Trophoblast cell (in vitro differentiated cells and primary cell): ENCODE measurements around the gene CC2D2A.

ENCODE experiments used
- DNase-seq, 2 donors: peaks; one replicate each; pipeline ENCODE4 v3.0.0-alpha.2; 2016
- H2AFZ ChIP-seq: 2 replicates; pipeline ENCODE4 v1.6.1; 2013; ENCODE audit warnings: low read length, moderate library complexity, mild to moderate bottlenecking; ENCODE audit not compliant: insufficient read depth, poor library complexity
- H2AK5ac ChIP-seq: 2 replicates; pipeline ENCODE4 v1.6.1; 2013; ENCODE audit warnings: mild to moderate bottlenecking, low read length
- H2BK120ac ChIP-seq: 2 replicates; pipeline ENCODE4 v1.6.1; 2013; ENCODE audit warnings: low read length, mild to moderate bottlenecking, moderate library complexity; ENCODE audit not compliant: insufficient read depth, poor library complexity
- H2BK12ac ChIP-seq: 2 replicates; pipeline ENCODE4 v1.6.1; 2013; ENCODE audit warnings: mild to moderate bottlenecking, low read length, moderate library complexity
- H2BK5ac ChIP-seq: 2 replicates; pipeline ENCODE4 v1.6.1; 2013; ENCODE audit warnings: low read length, low read depth, moderate library complexity, mild to moderate bottlenecking; ENCODE audit not compliant: poor library complexity
- H3K14ac ChIP-seq: 2 replicates; pipeline ENCODE4 v1.6.1; 2013; ENCODE audit warnings: mild to moderate bottlenecking, low read length
- H3K18ac ChIP-seq: 2 replicates; pipeline ENCODE4 v1.6.1; 2013; ENCODE audit warnings: mild to moderate bottlenecking, low read length
- H3K23ac ChIP-seq: 2 replicates; pipeline ENCODE4 v1.6.1; 2013; ENCODE audit warnings: low read length
- H3K27ac ChIP-seq: 2 replicates; pipeline ENCODE4 v1.5.1; 2013; ENCODE audit warnings: low read depth, mild to moderate bottlenecking, inconsistent platforms, low read length, moderate library complexity
- H3K27me3 ChIP-seq: 2 replicates; pipeline ENCODE4 v1.6.1; 2013; ENCODE audit warnings: inconsistent platforms, mild to moderate bottlenecking, low read length, moderate library complexity; ENCODE audit not compliant: insufficient read depth
- H3K36me3 ChIP-seq, 2 experiments: 1 replicate in 1 of 2; 2 replicates in 1 of 2; pipeline ENCODE4 v1.6.1; 2013; ENCODE audit warnings: low read length in 2 of 2, mild to moderate bottlenecking in 2 of 2, moderate library complexity in 1 of 2; ENCODE audit not compliant: insufficient read depth in 2 of 2, control insufficient read depth in 1 of 2
- H3K4ac ChIP-seq: 2 replicates; pipeline ENCODE4 v1.6.1; 2013; ENCODE audit warnings: low read depth, mild to moderate bottlenecking, low read length, moderate library complexity
- H3K4me1 ChIP-seq, 2 experiments: 1 replicate in 1 of 2; 2 replicates in 1 of 2; pipeline ENCODE4 v1.6.1; 2013; ENCODE audit warnings: low read length in 2 of 2, mild to moderate bottlenecking in 2 of 2, moderate library complexity in 1 of 2; ENCODE audit not compliant: insufficient read depth in 2 of 2, control insufficient read depth in 1 of 2
- H3K4me2 ChIP-seq: 2 replicates; pipeline ENCODE4 v1.6.1; 2013; ENCODE audit warnings: inconsistent platforms, mild to moderate bottlenecking, low read length, moderate library complexity
- H3K4me3 ChIP-seq: 2 replicates; pipeline ENCODE4 v1.5.1; 2013; ENCODE audit warnings: mild to moderate bottlenecking, low read depth, low read length, inconsistent platforms
- H3K79me1 ChIP-seq: one replicate; pipeline ENCODE4 v1.6.1; 2013; ENCODE audit warnings: low read length
- H3K79me2 ChIP-seq: 2 replicates; pipeline ENCODE4 v1.6.1; 2013; ENCODE audit warnings: low read length, mild to moderate bottlenecking; ENCODE audit not compliant: control insufficient read depth, insufficient read depth, poor library complexity
- H3K9ac ChIP-seq: 2 replicates; pipeline ENCODE4 v1.6.1; 2013; ENCODE audit warnings: mild to moderate bottlenecking, low read length
- H3K9me3 ChIP-seq: 2 replicates; pipeline ENCODE4 v1.6.1; 2013; ENCODE audit warnings: low read depth, mild to moderate bottlenecking, control low read depth, inconsistent platforms, low read length; ENCODE audit not compliant: insufficient read depth
- H4K12ac ChIP-seq: 2 replicates; pipeline ENCODE4 v1.6.1; 2013; ENCODE audit warnings: low read depth, mild to moderate bottlenecking, low read length, moderate library complexity
- H4K8ac ChIP-seq: 2 replicates; pipeline ENCODE4 v1.6.1; 2013; ENCODE audit warnings: low read depth, mild to moderate bottlenecking, low read length, moderate library complexity
- H4K91ac ChIP-seq: one replicate; pipeline ENCODE4 v1.6.1; 2013; ENCODE audit warnings: low read depth, mild to moderate bottlenecking, low read length, moderate library complexity
- WGBS: extraction: QIAGEN DNeasy Blood & Tissue Kit; methylation state at CpG from one replicate; pipeline ENCODE4 v1.1.7; 2013; ENCODE audit warnings: missing lambda C conversion rate; ENCODE audit not compliant: insufficient read length, insufficient coverage; ENCODE audit errors: extremely low coverage; 5-methylcytosine and 5-hydroxymethylcytosine counted together

CC2D2A gene

GRCh38 chr4:15466596-15466995 lies 3.1 kb upstream of the CC2D2A start:
- no peak overlapping the region for H2AFZ ChIP-seq
- no peak overlapping the region for H2BK12ac ChIP-seq
- no peak overlapping the region for H3K27ac ChIP-seq
- H2BK5ac ChIP-seq, result no peak overlapping the region
- H4K12ac ChIP-seq, result no peak overlapping the region
- no peaks in the 10 kb centered on the region for H3K79me2 ChIP-seq
- H3K79me1 ChIP-seq, result no peaks in the 10 kb centered on the region
- H3K4ac ChIP-seq, result no peak overlapping the region
- no peak overlapping the region for H4K8ac ChIP-seq
- no peak for DNase-seq
- H3K27me3 ChIP-seq, result no peaks in the 10 kb centered on the region
- no peak overlapping the region for H3K4me3 ChIP-seq
- no peak overlapping the region for H3K9ac ChIP-seq
- no peak overlapping the region for H3K4me2 ChIP-seq
- no peak overlapping the region for H3K18ac ChIP-seq
- H4K91ac ChIP-seq, result no peak overlapping the region
- H2BK120ac ChIP-seq, result no peak overlapping the region
- H3K36me3 ChIP-seq, result no peaks in the 10 kb centered on the region
- H3K9me3 ChIP-seq, result no peaks in the 10 kb centered on the region
- no peaks in the 10 kb centered on the region for H3K4me1 ChIP-seq
- H2AK5ac ChIP-seq, result no peak overlapping the region
- no peak overlapping the region for H3K14ac ChIP-seq
- no peak overlapping the region for H3K23ac ChIP-seq
- no CpG with 5 or more reads among the region's 1 CpG for WGBS

GRCh38 chr4:15470128-15470475 lies 420 bp downstream of the CC2D2A start:
- Histone ChIP-seq H3K4me1 (no peaks in the 10 kb centered on the region), H3K4me2 (peak overlapping the region; percentile 61), H3K18ac (no peak overlapping the region), H4K91ac (no peak overlapping the region), H3K9me3 (no peaks in the 10 kb centered on the region), H2AK5ac (no peak overlapping the region), H2BK120ac (no peak overlapping the region), H2BK5ac (no peak overlapping the region), H4K8ac (peak overlapping the region; percentile 22), H3K36me3 (no peaks in the 10 kb centered on the region), H3K9ac (no peak overlapping the region), H3K23ac (no peak overlapping the region), H2BK12ac (no peak overlapping the region), H2AFZ (no peak overlapping the region), H3K4me3 (no peak overlapping the region), H4K12ac (no peak overlapping the region), H3K27ac (no peak overlapping the region), H3K79me1 (no peaks in the 10 kb centered on the region), H3K14ac (no peak overlapping the region), H3K27me3 (no peaks in the 10 kb centered on the region), H3K4ac (no peak overlapping the region), H3K79me2 (no peaks in the 10 kb centered on the region)
- no peak for DNase-seq
- WGBS, result no CpG with 5 or more reads among the region's 3 CpGs

- H4K8ac ChIP-seq, result no peak overlapping the region
- H2AK5ac ChIP-seq, result no peak overlapping the region
- H3K4ac ChIP-seq, result no peak overlapping the region
- H3K27me3 ChIP-seq, result no peaks in the 10 kb centered on the region
- no peaks in the 10 kb centered on the region for H3K36me3 ChIP-seq
- no peak overlapping the region for H2AFZ ChIP-seq
- H3K79me1 ChIP-seq, result peaks cover 2% of the 10 kb centered on the region
- H3K27ac ChIP-seq, result no peak overlapping the region
- no peak overlapping the region for H3K14ac ChIP-seq
- H2BK12ac ChIP-seq, result no peak overlapping the region
- H2BK120ac ChIP-seq, result no peak overlapping the region
- no peak overlapping the region for H3K18ac ChIP-seq
- H3K4me2 ChIP-seq, result no peak overlapping the region
- DNase-seq, result no peak
- no peak overlapping the region for H4K12ac ChIP-seq
- no peak overlapping the region for H3K23ac ChIP-seq
- H3K4me3 ChIP-seq, result no peak overlapping the region
- H4K91ac ChIP-seq, result no peak overlapping the region
- H3K9ac ChIP-seq, result no peak overlapping the region
- no peaks in the 10 kb centered on the region for H3K79me2 ChIP-seq
- no peaks in the 10 kb centered on the region for H3K9me3 ChIP-seq
- H2BK5ac ChIP-seq, result no peak overlapping the region
- no CpG with 5 or more reads among the region's 5 CpGs for WGBS
- H3K4me1 ChIP-seq, result peaks cover 0 to 3% of the 10 kb centered on the region in 2 experiments
Observed at GRCh38 chr4:15476396-15476795, 6.7 kb downstream of the CC2D2A start.

- no peak overlapping the region for H3K23ac ChIP-seq
- peaks cover 0 to 8% of the 10 kb centered on the region in 2 experiments for H3K4me1 ChIP-seq
- no peak overlapping the region for H3K27ac ChIP-seq
- no peak overlapping the region for H3K4ac ChIP-seq
- H3K18ac ChIP-seq, result no peak overlapping the region
- H3K9ac ChIP-seq, result no peak overlapping the region
- DNase-seq, result no peak
- no CpG with 5 or more reads among the region's 5 CpGs for WGBS
- no peaks in the 10 kb centered on the region for H3K36me3 ChIP-seq
- H3K79me1 ChIP-seq, result peaks cover 2% of the 10 kb centered on the region
- H4K8ac ChIP-seq, result no peak overlapping the region
- H3K9me3 ChIP-seq, result no peaks in the 10 kb centered on the region
- no peaks in the 10 kb centered on the region for H3K27me3 ChIP-seq
- H2AFZ ChIP-seq, result no peak overlapping the region
- no peak overlapping the region for H2BK120ac ChIP-seq
- no peak overlapping the region for H2BK5ac ChIP-seq
- H3K14ac ChIP-seq, result no peak overlapping the region
- no peak overlapping the region for H2AK5ac ChIP-seq
- H3K79me2 ChIP-seq, result no peaks in the 10 kb centered on the region
- H4K91ac ChIP-seq, result no peak overlapping the region
- H3K4me3 ChIP-seq, result no peak overlapping the region
- no peak overlapping the region for H4K12ac ChIP-seq
- H3K4me2 ChIP-seq, result no peak overlapping the region
- no peak overlapping the region for H2BK12ac ChIP-seq
Observed at GRCh38 chr4:15478724-15479088, 9.0 kb downstream of the CC2D2A start.
